GM12892 (cell line): ENCODE measurements around the gene TUBG2.

ENCODE experiments used
- POLR2A ChIP-seq: IDR thresholded peaks from 2 replicates; pipeline ENCODE4 v1.6.1; 2011; ENCODE audit warnings: low read depth, low read length, control low read depth
- POLR2AphosphoS5 ChIP-seq: IDR thresholded peaks from 2 replicates; pipeline ENCODE4 v1.6.1; 2011; ENCODE audit warnings: low read depth, low read length, control low read depth

GRCh38 chr17:42617956-42618431 is 41.1 kb upstream of the TUBG2 start:
- TF ChIP-seq POLR2A (no peak; the same call in 1 of the 2 replicates), POLR2AphosphoS5 (no peak)
